ENCODE results near the gene NUTM2G.
"Not testable (repeated sequence)": the region's sequence is repeated elsewhere in the genome, so short reads cannot be mapped to it uniquely, and the experiment has no call there.

Gene NUTM2G

GRCh38 chr9:96949346-96949745, 20.7 kb downstream of the NUTM2G start:
- DNase-seq: not testable (repeated sequence)

GRCh38 chr9:96950539-96950938, 21.9 kb downstream of the NUTM2G start:
- not testable (repeated sequence) for DNase-seq

GRCh38 chr9:96967591-96967990, 38.9 kb downstream of the NUTM2G start:
- DNase-seq: not testable (repeated sequence)

- DNase-seq: not testable (repeated sequence)
These were observed 43.9 kb downstream of the NUTM2G start for GRCh38 chr9:96972552-96972951.

GRCh38 chr9:96974037-96974436, 45.4 kb downstream of the NUTM2G start:
- DNase-seq: not testable (repeated sequence)

- DNase-seq: not testable (repeated sequence)
These were observed 55.0 kb downstream of the NUTM2G start for GRCh38 chr9:96983496-96984122.

GRCh38 chr9:96984139-96984538, 55.5 kb downstream of the NUTM2G start:
- DNase-seq: not testable (repeated sequence)

- not testable (repeated sequence) for DNase-seq
These were observed 56.2 kb downstream of the NUTM2G start for GRCh38 chr9:96984887-96985286.

All from NCI-H2107 (cell line).